ENCODE measurements around the gene RAD18.
A peak's percentile ranks its signal among the peaks of the same experiment; 100 is the strongest.

Gene RAD18

DNA sequence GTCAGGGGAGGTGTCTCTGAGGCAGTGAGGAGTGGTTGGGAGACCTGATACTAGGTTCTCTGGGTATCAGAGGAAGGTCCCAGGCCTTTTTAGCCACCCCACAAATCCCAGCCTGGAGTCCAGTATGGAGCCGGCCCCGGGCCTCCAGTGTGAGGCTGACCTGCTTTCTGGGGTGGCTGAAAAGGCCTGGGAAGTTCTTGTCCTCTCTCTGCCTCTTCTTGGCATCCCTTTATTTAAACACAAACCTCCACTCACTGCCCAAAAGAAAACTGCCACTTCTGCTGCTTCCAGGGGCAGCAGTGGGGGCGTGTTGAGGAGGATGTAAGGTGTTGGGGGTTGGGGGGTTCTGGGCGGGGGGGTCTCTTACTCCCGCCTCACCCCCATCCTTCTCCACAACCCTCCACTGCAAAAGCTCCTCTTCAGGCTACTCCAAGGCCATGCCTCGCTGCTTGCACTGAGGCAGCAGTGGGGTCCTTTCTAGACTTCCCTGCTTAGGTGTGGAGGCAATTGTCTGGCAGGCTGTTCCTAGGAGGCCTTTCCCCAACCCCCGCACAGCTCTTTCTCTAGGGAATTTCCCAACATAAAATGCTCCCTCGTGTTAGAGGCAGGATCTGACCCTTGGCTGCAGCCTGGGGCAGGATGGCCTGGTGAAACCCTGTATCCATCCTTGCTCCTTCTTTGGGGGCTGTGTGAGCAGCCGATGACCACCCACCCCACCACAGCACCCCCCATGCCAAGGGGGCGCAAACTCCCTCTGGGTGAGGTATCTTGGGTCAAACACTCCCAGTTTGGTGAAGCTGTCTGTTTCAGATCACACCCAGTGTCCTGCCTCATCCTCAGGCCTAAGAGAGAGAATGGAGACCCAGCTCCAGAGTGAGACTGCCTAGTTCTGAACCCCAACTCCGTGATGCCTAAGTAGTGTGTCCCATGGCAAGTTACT is 12.1 kb upstream of the RAD18 start:
- TF ChIP-seq, protein P1, sequence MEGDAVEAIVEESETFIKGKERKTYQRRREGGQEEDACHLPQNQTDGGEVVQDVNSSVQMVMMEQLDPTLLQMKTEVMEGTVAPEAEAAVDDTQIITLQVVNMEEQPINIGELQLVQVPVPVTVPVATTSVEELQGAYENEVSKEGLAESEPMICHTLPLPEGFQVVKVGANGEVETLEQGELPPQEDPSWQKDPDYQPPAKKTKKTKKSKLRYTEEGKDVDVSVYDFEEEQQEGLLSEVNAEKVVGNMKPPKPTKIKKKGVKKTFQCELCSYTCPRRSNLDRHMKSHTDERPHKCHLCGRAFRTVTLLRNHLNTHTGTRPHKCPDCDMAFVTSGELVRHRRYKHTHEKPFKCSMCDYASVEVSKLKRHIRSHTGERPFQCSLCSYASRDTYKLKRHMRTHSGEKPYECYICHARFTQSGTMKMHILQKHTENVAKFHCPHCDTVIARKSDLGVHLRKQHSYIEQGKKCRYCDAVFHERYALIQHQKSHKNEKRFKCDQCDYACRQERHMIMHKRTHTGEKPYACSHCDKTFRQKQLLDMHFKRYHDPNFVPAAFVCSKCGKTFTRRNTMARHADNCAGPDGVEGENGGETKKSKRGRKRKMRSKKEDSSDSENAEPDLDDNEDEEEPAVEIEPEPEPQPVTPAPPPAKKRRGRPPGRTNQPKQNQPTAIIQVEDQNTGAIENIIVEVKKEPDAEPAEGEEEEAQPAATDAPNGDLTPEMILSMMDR (IDR thresholded peaks at IDR 0.05; ENCODE audit: insufficient read depth, low read depth, low read length, missing control alignments): no peak
- DNase-seq (ENCODE audit: low read depth): no peak
- H3K4me3 ChIP-seq (ENCODE audit: low read depth, low read length): no peak overlapping the region

DNA sequence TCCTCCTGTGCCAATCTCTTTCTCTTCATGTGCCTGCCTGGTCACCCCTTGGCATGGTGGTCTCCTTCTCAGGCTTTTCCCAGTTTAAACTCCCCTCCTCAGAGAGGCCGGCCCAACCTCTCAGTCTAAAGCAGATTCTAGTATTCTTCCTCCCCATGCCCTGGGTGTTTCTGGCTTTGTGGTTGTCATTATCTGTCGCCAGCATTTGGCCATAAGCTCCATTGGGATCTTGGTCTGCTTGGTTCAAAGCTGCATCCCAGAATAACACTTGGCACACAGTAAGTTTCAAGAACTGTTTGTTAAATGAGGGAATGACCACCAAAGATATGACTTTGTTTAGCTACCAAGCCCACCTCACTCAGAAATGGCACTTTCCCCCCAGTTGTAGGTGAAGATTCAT is 11.2 kb upstream of the RAD18 start:
- TF ChIP-seq, protein P1 (IDR thresholded peaks at IDR 0.05; ENCODE audit: insufficient read depth, low read depth, low read length, missing control alignments): no peak
- H3K4me3 ChIP-seq (ENCODE audit: low read depth, low read length): no peak overlapping the region
- no peak for DNase-seq (ENCODE audit: low read depth)

DNA sequence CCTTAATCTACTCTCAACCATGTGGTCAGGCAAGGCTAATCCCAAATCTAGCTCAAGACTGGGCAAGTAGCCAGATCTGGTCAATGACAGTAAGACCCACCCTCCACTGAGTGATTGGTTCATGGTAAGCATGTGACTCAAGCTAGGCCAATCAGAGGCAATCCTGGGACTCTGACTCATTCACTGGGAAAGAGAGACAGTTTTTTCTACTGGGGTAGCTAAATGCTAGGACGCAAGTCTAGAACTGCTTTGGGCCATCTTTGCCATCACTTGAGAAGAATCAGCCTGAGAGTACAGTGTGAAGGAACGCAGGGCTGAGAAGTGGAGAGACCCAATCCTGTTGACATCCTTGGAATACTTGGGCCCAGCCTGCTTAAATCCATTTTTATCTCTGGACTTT is 9.4 kb upstream of the RAD18 start:
- peak; percentile 31 for DNase-seq (ENCODE audit: low read depth)
- no peak overlapping the region for H3K4me3 ChIP-seq (ENCODE audit: low read depth, low read length)
- TF ChIP-seq, protein P1 (IDR thresholded peaks at IDR 0.05; ENCODE audit: insufficient read depth, low read depth, low read length, missing control alignments): no peak

DNA sequence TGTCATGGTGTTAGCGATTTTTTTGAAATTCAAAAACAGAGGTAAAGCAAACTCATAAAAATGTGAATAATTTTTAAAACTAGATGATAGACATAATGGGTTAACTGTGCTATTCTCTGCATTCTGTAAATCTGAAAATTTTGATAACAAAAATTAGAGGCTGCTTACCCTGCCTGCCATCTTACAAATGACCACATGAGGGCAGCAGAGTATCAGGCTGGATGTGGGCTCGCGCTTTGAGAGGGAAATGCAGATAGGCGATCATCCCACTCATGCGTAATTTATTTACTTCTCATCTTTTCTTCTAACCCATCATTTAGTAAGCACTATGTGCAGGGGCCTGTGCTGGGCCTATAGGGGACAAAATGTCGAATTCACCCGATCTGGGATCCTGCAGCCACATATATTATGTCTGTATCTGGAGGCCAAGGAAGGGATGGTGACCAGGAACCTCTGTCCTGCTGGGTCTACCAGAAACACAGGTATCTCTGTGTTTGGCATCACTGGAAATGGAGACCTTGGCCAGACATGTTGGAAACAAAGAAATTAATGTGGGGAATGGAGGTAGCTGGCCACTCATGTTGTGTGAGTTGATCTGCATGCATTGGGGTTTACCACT is 7.8 kb upstream of the RAD18 start:
- no peak overlapping the region for H3K4me3 ChIP-seq (ENCODE audit: low read depth, low read length)
- DNase-seq (ENCODE audit: low read depth): peak; percentile 72
- TF ChIP-seq, protein P1 (IDR thresholded peaks at IDR 0.05; ENCODE audit: insufficient read depth, low read depth, low read length, missing control alignments): peak; percentile 87

DNA sequence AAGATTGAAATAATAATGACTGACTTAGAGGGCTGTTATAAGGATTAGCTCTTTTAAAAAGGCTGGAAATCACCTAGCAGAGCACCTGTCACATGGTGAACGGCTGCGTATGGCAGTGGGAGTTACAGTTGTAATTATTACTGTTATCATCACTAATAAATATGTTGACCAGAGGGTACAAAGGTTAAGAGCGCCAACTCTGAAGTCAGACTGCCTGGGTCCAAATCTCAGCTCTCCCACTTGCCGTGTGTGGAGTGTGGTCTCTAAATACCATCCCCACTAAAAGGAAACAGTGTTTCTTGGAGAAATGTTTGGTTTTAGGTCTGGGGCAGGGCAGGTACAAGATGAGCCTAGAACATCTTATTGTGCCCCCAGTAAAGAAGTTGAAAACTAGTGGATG is 6.0 kb upstream of the RAD18 start:
- H3K4me3 ChIP-seq (ENCODE audit: low read depth, low read length): no peak overlapping the region
- TF ChIP-seq, protein P1 (IDR thresholded peaks at IDR 0.05; ENCODE audit: insufficient read depth, low read depth, low read length, missing control alignments): no peak
- no peak for DNase-seq (ENCODE audit: low read depth)

DNA sequence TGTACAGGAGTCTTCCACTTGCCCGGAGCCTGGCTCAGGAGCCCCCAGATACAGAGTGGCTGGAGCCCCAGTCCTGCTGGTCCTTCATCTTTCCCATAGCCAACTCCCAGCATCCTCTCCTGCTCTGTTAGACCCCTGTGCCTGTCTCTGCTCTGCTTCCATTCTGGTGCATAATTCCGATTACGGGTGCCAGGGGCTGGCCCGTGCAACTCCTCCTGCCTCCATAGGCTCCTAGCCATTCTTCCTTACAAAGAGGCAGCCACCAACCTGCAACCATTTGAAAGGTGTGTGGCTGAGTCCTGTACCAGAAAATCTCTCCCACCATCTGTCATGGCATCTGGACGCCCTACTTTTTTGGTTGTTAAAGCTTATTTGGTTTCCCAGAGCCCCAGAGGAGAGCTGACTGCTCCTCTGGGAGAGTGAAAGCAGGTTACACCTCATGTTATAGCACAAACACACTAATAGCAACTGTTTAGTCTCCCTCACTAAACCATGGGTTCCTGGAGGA is 5.2 kb upstream of the RAD18 start:
- TF ChIP-seq, protein P1 (IDR thresholded peaks at IDR 0.05; ENCODE audit: insufficient read depth, low read depth, low read length, missing control alignments): no peak
- no peak overlapping the region for H3K4me3 ChIP-seq (ENCODE audit: low read depth, low read length)
- no peak for DNase-seq (ENCODE audit: low read depth)
